CD14-positive monocyte (primary cell): ENCODE results near the gene EPB41L5. TPM values are rescaled to one million over a fixed set of nuclear protein-coding genes. Genes with fewer than 3 reads are reported as not detected.

Source experiments
- DNase-seq, 3 donors: peaks; one replicate each; pipeline ENCODE4 v3.0.0-alpha.2; 2011 to 2022
- H2AFZ ChIP-seq: 2 replicates; pipeline ENCODE4 v1.6.0; 2012; ENCODE audit warnings: mild to moderate bottlenecking, low read depth, low read length, inconsistent platforms; ENCODE audit not compliant: insufficient read depth, poor library complexity, severe bottlenecking
- H3K27ac ChIP-seq, 2 donors: 1 replicate in 1 of 2; 2 replicates in 1 of 2; pipeline ENCODE4 v1.5.1; 2012 to 2013; ENCODE audit warnings: low read length in 2 of 2, control low read depth in 1 of 2, inconsistent platforms in 1 of 2, low read depth in 1 of 2, mild to moderate bottlenecking in 1 of 2
- H3K27me3 ChIP-seq, 2 donors: one replicate each; pipeline versions ENCODE4 v1.6.0 to v1.6.1; 2011 to 2013; ENCODE audit warnings: low read length in 2 of 2; ENCODE audit not compliant: control insufficient read depth in 2 of 2, insufficient read depth in 2 of 2
- H3K36me3 ChIP-seq, 2 donors: replicated peaks in 1 of 2; 1 replicate in 1 of 2; 2 replicates in 1 of 2; pipeline versions ENCODE4 v1.5.1 to v1.6.1; 2012 to 2013; ENCODE audit warnings: low read length in 2 of 2, control low read depth in 1 of 2, inconsistent platforms in 1 of 2, mild to moderate bottlenecking in 1 of 2; ENCODE audit not compliant: insufficient read depth in 2 of 2, control insufficient read depth in 1 of 2
- H3K4me1 ChIP-seq, 2 donors: 1 replicate in 1 of 2; 2 replicates in 1 of 2; pipeline versions ENCODE4 v1.5.1 to v1.6.1; 2012 to 2013; ENCODE audit warnings: low read length in 2 of 2, control low read depth in 1 of 2, inconsistent platforms in 1 of 2, mild to moderate bottlenecking in 1 of 2, moderate library complexity in 1 of 2; ENCODE audit not compliant: insufficient read depth in 2 of 2, control insufficient read depth in 1 of 2
- H3K4me2 ChIP-seq: replicated peaks from 2 replicates; pipeline ENCODE3; 2012; ENCODE audit warnings: low read length, moderate library complexity, mild to moderate bottlenecking; ENCODE audit not compliant: poor library complexity, severe bottlenecking; ENCODE audit errors: extremely low read depth
- H3K4me3 ChIP-seq, 3 experiments: fragments of 200-600 bp in 1 of 3; sonication (generic) in 1 of 3; replicated peaks in 1 of 3; 1 replicate in 2 of 3; 2 replicates in 1 of 3; pipeline ENCODE4 v1.5.1; 2011 to 2013; ENCODE audit warnings: low read length in 3 of 3, mild to moderate bottlenecking in 3 of 3, control low read depth in 2 of 3, low read depth in 2 of 3, inconsistent platforms in 1 of 3, moderate library complexity in 1 of 3
- H3K79me2 ChIP-seq: 2 replicates; pipeline ENCODE4 v1.6.0; 2012; ENCODE audit warnings: mild to moderate bottlenecking, control low read depth, inconsistent platforms, low read length, moderate library complexity; ENCODE audit not compliant: insufficient read depth
- H3K9ac ChIP-seq: 2 replicates; pipeline ENCODE4 v1.6.0; 2017; ENCODE audit warnings: low read length, mild to moderate bottlenecking; ENCODE audit not compliant: insufficient read depth, poor library complexity, severe bottlenecking
- H3K9me3 ChIP-seq, 2 donors: replicated peaks in 1 of 2; 1 replicate in 1 of 2; 2 replicates in 1 of 2; pipeline versions ENCODE4 v1.5.1 to v1.6.1; 2012 to 2013; ENCODE audit warnings: low read length in 2 of 2, control low read depth in 1 of 2; ENCODE audit not compliant: control insufficient read depth in 1 of 2, insufficient read depth in 1 of 2
- H4K20me1 ChIP-seq: 2 replicates; pipeline ENCODE4 v1.6.0; 2012; ENCODE audit warnings: mild to moderate bottlenecking, low read length, control low read depth, moderate library complexity; ENCODE audit not compliant: insufficient read depth
- H3K27ac Mint-ChIP-seq, 7 donors: one replicate each; pipeline ENCODE4 v1.8.0; 2020; ENCODE audit warnings: mild to moderate bottlenecking in 7 of 7, mixed read lengths in 7 of 7, moderate library complexity in 6 of 7, inconsistent platforms in 2 of 7
- H3K27me3 Mint-ChIP-seq, 3 donors: one replicate each; pipeline ENCODE4 v1.8.0; 2021 to 2022; ENCODE audit warnings: low read depth in 3 of 3, mild to moderate bottlenecking in 3 of 3, mixed read lengths in 3 of 3, moderate library complexity in 3 of 3, inconsistent platforms in 1 of 3
- H3K36me3 Mint-ChIP-seq, 2 donors: one replicate each; pipeline ENCODE4 v1.8.0; 2020; ENCODE audit warnings: mixed read lengths in 2 of 2, inconsistent platforms in 1 of 2, mild to moderate bottlenecking in 1 of 2
- H3K4me1 Mint-ChIP-seq: one replicate; pipeline ENCODE4 v1.8.0; 2020; ENCODE audit warnings: mild to moderate bottlenecking, mixed read lengths
- H3K4me3 Mint-ChIP-seq, 2 donors: one replicate each; pipeline ENCODE4 v1.8.0; 2020; ENCODE audit warnings: mild to moderate bottlenecking in 2 of 2, mixed read lengths in 2 of 2, moderate library complexity in 1 of 2
- H3K9me3 Mint-ChIP-seq, 7 donors: one replicate each; pipeline ENCODE4 v1.8.0; 2020 to 2022; ENCODE audit warnings: mixed read lengths in 7 of 7, mild to moderate bottlenecking in 6 of 7, moderate library complexity in 6 of 7, inconsistent platforms in 2 of 7
- WGBS: methylation state at CpG from one replicate; pipeline ENCODE4 v1.1.5; 2013; ENCODE audit warnings: missing lambda C conversion rate; ENCODE audit not compliant: insufficient coverage; 5-methylcytosine and 5-hydroxymethylcytosine counted together
- intact Hi-C, 2 donors: fragments of 100-400 bp; cut with micrococcal nuclease; formaldehyde crosslinking; loops; one replicate each; pipeline versions ENCODE4 v1.15.0 to v1.15.1; 2023
- polyA plus RNA-seq, 3 donors: library from polyadenylated mRNA; depleted of rRNA in 1 of 3; unstranded in 2 of 3; stranded (reverse) in 1 of 3; fragments of 300-500 nt in 2 of 3; fragments of >200 nt in 1 of 3; fragmentation: Illumina TruSeq in 2 of 3; gene quantifications; 1 replicate in 2 of 3; 2 replicates in 1 of 3; pipeline ENCODE4 v1.2.3, GENCODE V29; 2012 to 2021
- TF ChIP-seq, protein P1 (sequence below): fragments of 200-600 bp; IDR thresholded peaks from one replicate; pipeline ENCODE4 v1.8.0; 2022; ENCODE audit warnings: antibody characterized with exemption, mild to moderate bottlenecking

Gene EPB41L5
- polyA plus RNA-seq, 3 donors, result 1.4 to 2.4 (median 2.0) TPM

DNA sequence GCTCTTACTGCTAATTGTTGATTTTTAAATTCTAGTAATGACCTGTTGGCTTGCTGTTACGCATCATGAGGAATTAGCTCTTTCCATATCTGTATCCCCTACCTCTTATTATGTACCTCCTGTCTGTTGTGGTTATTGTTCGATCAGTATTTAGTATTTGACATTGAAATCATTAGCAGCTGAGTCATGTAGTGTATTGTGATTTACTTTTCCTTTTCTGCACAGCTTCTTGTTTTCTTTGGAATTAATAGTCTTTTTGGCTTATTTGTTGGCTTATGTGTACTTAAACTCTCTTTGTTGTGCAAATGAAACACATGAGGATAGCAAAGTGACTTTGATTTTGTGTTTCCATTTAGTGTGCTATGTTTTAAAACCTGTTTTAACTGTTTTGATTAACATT, 4.3 kb downstream of the EPB41L5 start:
- no peak for DNase-seq
- H3K27ac Mint-ChIP-seq, result no peak overlapping the region
- peaks cover 8% of the 10 kb centered on the region for H3K4me1 Mint-ChIP-seq
- no peaks in the 10 kb centered on the region for H4K20me1 ChIP-seq
- no CpG with 5 or more reads among the region's 2 CpGs for WGBS
- H3K79me2 ChIP-seq, result no peaks in the 10 kb centered on the region
- no peak overlapping the region for H3K4me2 ChIP-seq
- H3K9ac ChIP-seq, result no peak overlapping the region
- peaks cover 0 to 4% of the 10 kb centered on the region in 2 donors for H3K36me3 Mint-ChIP-seq
- peaks cover 20 to 36% (median 25%) of the 10 kb centered on the region in 3 donors for H3K27me3 Mint-ChIP-seq
- H3K27ac ChIP-seq, result no peak overlapping the region
- no peak overlapping the region for H3K4me3 ChIP-seq
- intact Hi-C loops, result no loop called here
- H3K4me3 Mint-ChIP-seq, result no peak overlapping the region
- H3K4me1 ChIP-seq, result peaks cover 10 to 15% of the 10 kb centered on the region in 2 donors
- H3K9me3 Mint-ChIP-seq, result peaks cover 0 to 2% (median 0%) of the 10 kb centered on the region in 7 donors
- H3K36me3 ChIP-seq, result no peaks in the 10 kb centered on the region
- no peak overlapping the region for H2AFZ ChIP-seq
- peaks cover 14 to 20% of the 10 kb centered on the region in 2 donors for H3K27me3 ChIP-seq
- H3K9me3 ChIP-seq, result no peaks in the 10 kb centered on the region
- TF ChIP-seq, protein P1, sequence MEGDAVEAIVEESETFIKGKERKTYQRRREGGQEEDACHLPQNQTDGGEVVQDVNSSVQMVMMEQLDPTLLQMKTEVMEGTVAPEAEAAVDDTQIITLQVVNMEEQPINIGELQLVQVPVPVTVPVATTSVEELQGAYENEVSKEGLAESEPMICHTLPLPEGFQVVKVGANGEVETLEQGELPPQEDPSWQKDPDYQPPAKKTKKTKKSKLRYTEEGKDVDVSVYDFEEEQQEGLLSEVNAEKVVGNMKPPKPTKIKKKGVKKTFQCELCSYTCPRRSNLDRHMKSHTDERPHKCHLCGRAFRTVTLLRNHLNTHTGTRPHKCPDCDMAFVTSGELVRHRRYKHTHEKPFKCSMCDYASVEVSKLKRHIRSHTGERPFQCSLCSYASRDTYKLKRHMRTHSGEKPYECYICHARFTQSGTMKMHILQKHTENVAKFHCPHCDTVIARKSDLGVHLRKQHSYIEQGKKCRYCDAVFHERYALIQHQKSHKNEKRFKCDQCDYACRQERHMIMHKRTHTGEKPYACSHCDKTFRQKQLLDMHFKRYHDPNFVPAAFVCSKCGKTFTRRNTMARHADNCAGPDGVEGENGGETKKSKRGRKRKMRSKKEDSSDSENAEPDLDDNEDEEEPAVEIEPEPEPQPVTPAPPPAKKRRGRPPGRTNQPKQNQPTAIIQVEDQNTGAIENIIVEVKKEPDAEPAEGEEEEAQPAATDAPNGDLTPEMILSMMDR, result no peak

DNA sequence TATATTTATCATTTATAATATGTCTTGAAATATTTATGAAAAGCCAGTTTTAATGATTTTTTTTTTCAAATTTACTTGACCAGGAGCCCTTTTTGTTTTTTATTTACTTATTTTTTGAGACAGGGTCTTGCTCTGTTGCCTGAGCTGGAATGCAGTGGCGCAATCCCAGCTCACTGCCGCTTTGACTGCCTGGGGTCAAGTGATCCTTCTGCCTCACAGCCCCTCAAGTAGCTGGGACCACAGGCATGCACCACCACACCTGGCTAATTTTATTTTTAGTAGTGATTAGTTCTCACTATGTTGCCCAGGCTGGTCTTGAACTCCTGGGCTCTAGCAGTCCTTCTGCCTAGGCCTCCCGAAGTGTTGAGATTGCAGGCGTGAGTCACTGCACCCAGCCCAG, 5.7 kb downstream of the EPB41L5 start:
- no peak overlapping the region for H3K4me2 ChIP-seq
- no peaks in the 10 kb centered on the region for H3K79me2 ChIP-seq
- Mint-ChIP-seq H3K27ac (no peak overlapping the region), H3K9me3 (peaks cover 0 to 8% (median 1%) of the 10 kb centered on the region in 7 donors), H3K27me3 (peaks cover 12 to 28% (median 17%) of the 10 kb centered on the region in 3 donors), H3K36me3 (peaks cover 0 to 2% of the 10 kb centered on the region in 2 donors), H3K4me3 (no peak overlapping the region), H3K4me1 (peaks cover under 1% of the 10 kb centered on the region)
- no peaks in the 10 kb centered on the region for H4K20me1 ChIP-seq
- H3K9me3 ChIP-seq, result no peaks in the 10 kb centered on the region
- intact Hi-C loops, result no loop called here
- no peak for DNase-seq
- H3K9ac ChIP-seq, result no peak overlapping the region
- peaks cover 2% of the 10 kb centered on the region in 2 donors for H3K4me1 ChIP-seq
- no peak overlapping the region for H3K27ac ChIP-seq
- TF ChIP-seq, protein P1, result no peak
- no peak overlapping the region for H3K4me3 ChIP-seq
- peaks cover 11 to 14% of the 10 kb centered on the region in 2 donors for H3K27me3 ChIP-seq
- H3K36me3 ChIP-seq, result no peaks in the 10 kb centered on the region
- H2AFZ ChIP-seq, result no peak overlapping the region
- 94% methylated on average over 3 of the region's 4 CpGs for WGBS
